ENCODE measurements around the gene DRD4. TPM values are rescaled to one million over a fixed set of nuclear protein-coding genes. Genes with fewer than 3 reads are reported as not detected.

The DRD4 gene
- total RNA-seq = 1.2 TPM
- long read RNA-seq = 0 reads

GRCh38 chr11:636511-637332 is at the start of gene DRD4:
Gene DRD4 (plus strand): TSS chr11:637269. CDS start chr11:637305, 36 bp downstream.
- no peaks in the 10 kb centered on the region for H3K9me3 ChIP-seq
- peaks cover 24% of the 10 kb centered on the region for H3K27me3 ChIP-seq
- H3K27ac ChIP-seq = no peak within 1 kb of the TSS
- ATAC-seq (peak; percentile 70), DNase-seq (no peak)
- TF ChIP-seq CTCF (IDR thresholded peaks at IDR 0.05) = no peak
- H3K36me3 ChIP-seq = no peaks in the 10 kb centered on the region
- peaks cover 4% of the 10 kb centered on the region for H3K4me1 ChIP-seq
- intact Hi-C loops (cut with DNase I) = no loop called here
- no peak within 1 kb of the TSS for H3K4me3 ChIP-seq

DNA sequence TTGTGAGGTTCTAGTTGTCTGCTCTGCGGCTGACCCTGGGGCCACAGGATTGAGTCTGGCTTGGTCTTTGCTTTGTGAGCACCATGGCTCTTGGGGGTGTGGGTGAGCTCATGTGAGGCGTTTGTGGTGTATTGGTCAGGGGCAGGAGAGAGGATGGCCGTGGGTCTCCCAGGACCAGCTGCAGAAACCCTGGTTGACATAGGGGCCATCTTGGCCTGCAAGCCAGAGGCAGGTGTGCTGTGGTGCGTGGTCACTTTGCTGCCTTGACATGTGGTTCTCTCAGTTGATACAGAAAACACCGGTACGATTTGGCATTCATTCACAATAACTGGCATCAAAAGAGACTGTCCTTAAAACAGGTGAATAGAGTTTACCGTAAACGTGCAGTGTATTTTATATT is 49.5 kb upstream of the DRD4 start:
- DNase-seq (no peak), ATAC-seq (no peak)
- Histone ChIP-seq H3K4me3 (no peak overlapping the region), H3K9me3 (no peaks in the 10 kb centered on the region), H3K27me3 (no peaks in the 10 kb centered on the region), H3K36me3 (peaks cover 79% of the 10 kb centered on the region), H3K27ac (no peak overlapping the region), H3K4me1 (no peaks in the 10 kb centered on the region)
- no peak for TF ChIP-seq CTCF (IDR thresholded peaks at IDR 0.05)
- intact Hi-C loops (cut with DNase I) = no loop called here

GRCh38 chr11:587978-588380 is 49.1 kb upstream of the DRD4 start:
- H3K4me1 ChIP-seq = no peaks in the 10 kb centered on the region
- ATAC-seq (peak; percentile 91), DNase-seq (peak; percentile 82)
- no peaks in the 10 kb centered on the region for H3K9me3 ChIP-seq
- H3K36me3 ChIP-seq = peaks cover 81% of the 10 kb centered on the region
- H3K27me3 ChIP-seq = no peaks in the 10 kb centered on the region
- intact Hi-C loops (cut with DNase I) = no loop called here
- H3K27ac ChIP-seq = peak overlapping the region; percentile 58
- no peak overlapping the region for H3K4me3 ChIP-seq
- TF ChIP-seq CTCF (IDR thresholded peaks at IDR 0.05) = no peak

DNA sequence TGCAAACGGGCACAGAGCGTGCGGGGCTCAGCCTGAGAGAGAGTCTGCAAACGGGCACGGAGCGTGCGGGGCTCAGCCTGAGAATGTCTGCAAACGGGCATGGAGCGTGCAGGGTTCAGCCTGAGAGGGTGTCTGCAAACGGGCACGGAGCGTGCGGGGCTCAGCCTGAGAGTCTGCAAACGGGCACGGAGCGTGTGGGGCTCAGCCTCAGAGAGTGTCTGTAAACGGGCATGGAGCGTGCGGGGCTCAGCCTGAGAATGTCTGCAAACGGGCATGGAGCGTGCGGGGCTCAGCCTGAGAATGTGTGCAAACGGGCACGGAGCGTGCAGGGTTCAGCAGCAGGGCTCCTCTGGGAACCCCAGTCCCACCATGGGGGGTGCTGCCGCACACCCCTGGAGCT is 47.3 kb upstream of the DRD4 start:
- no peak overlapping the region for H3K27ac ChIP-seq
- H3K27me3 ChIP-seq = no peaks in the 10 kb centered on the region
- DNase-seq = no peak
- no peak for TF ChIP-seq CTCF (IDR thresholded peaks at IDR 0.05)
- H3K4me1 ChIP-seq = no peaks in the 10 kb centered on the region
- H3K36me3 ChIP-seq = peaks cover 81% of the 10 kb centered on the region
- ATAC-seq = no peak
- intact Hi-C loops (cut with DNase I) = no loop called here
- no peak overlapping the region for H3K4me3 ChIP-seq
- no peaks in the 10 kb centered on the region for H3K9me3 ChIP-seq

- Histone ChIP-seq H3K27ac (no peak overlapping the region), H3K9me3 (no peaks in the 10 kb centered on the region), H3K4me1 (no peaks in the 10 kb centered on the region), H3K36me3 (peaks cover 92% of the 10 kb centered on the region), H3K27me3 (no peaks in the 10 kb centered on the region), H3K4me3 (no peak overlapping the region)
- intact Hi-C loops (cut with DNase I) = no loop called here
- ATAC-seq (no peak), DNase-seq (no peak)
- no peak for TF ChIP-seq CTCF (IDR thresholded peaks at IDR 0.05)
These were observed 46.1 kb upstream of the DRD4 start for GRCh38 chr11:590997-591396.

Data from upper lobe of right lung (tissue), 1 donor.